HL-60 (cell line): ENCODE measurements around the gene HCRT.

Experiments used
- DNase-seq, 2 experiments: peaks; one replicate each; pipeline ENCODE4 v3.0.0-alpha.2; 2010 to 2020; ENCODE audit warnings: low read depth in 1 of 2, low spot score in 1 of 2
- H3K27ac ChIP-seq: fragments of 250-450 bp; sonication (Bioruptor Pico); replicated peaks from 2 replicates; pipeline ENCODE4 v1.5.1; 2020; ENCODE audit warnings: mild to moderate bottlenecking, moderate library complexity
- H3K27me3 ChIP-seq: fragments of 250-450 bp; sonication (Bioruptor Pico); 2 replicates; pipeline ENCODE4 v1.5.1; 2021; ENCODE audit warnings: mild to moderate bottlenecking, moderate library complexity; ENCODE audit not compliant: insufficient read depth, poor library complexity, severe bottlenecking
- H3K4me3 ChIP-seq: replicated peaks from 2 replicates; pipeline ENCODE4 v1.5.1; 2011; ENCODE audit warnings: mild to moderate bottlenecking, control low read depth, low read length; ENCODE audit not compliant: insufficient read depth
- CTCF ChIP-seq: IDR thresholded peaks from one replicate; pipeline ENCODE4 v1.5.1; 2011; ENCODE audit warnings: low read length, control low read depth, inconsistent platforms; ENCODE audit not compliant: insufficient read depth
- GABPA ChIP-seq: IDR thresholded peaks from 2 replicates; pipeline ENCODE4 v1.6.1; 2012; ENCODE audit warnings: low read depth
- POLR2AphosphoS5 ChIP-seq: IDR thresholded peaks from 2 replicates; pipeline ENCODE4 v1.6.1; 2012; ENCODE audit warnings: low read depth
- REST ChIP-seq: IDR thresholded peaks from 2 replicates; pipeline ENCODE4 v1.6.1; 2012; ENCODE audit warnings: low read depth; ENCODE audit not compliant: insufficient replicate concordance
- SPI1 ChIP-seq: IDR thresholded peaks from 2 replicates; pipeline ENCODE4 v1.6.1; 2012; ENCODE audit warnings: low read depth, mild to moderate bottlenecking, borderline replicate concordance

Gene HCRT

GRCh38 chr17:42193216-42193968, 8.1 kb upstream of the HCRT start:
- TF ChIP-seq POLR2AphosphoS5 (no peak), REST (no peak), GABPA (no peak)
- no peaks in the 10 kb centered on the region for H3K27me3 ChIP-seq
- no peak for DNase-seq
- peak overlapping the region; percentile 83 for H3K27ac ChIP-seq
- peak overlapping the region; percentile 67 for H3K4me3 ChIP-seq

GRCh38 chr17:42192189-42193126, 7.2 kb upstream of the HCRT start:
- H3K27me3 ChIP-seq = no peaks in the 10 kb centered on the region
- DNase-seq = no peak
- TF ChIP-seq CTCF (no peak), REST (no peak), SPI1 (no peak), GABPA (no peak), POLR2AphosphoS5 (no peak)
- no peak overlapping the region for H3K27ac ChIP-seq
- H3K4me3 ChIP-seq = no peak overlapping the region

- no peak for DNase-seq
- Histone ChIP-seq H3K4me3 (no peak overlapping the region), H3K27me3 (no peaks in the 10 kb centered on the region), H3K27ac (no peak overlapping the region)
- no peak for TF ChIP-seq REST
- no peak for TF ChIP-seq POLR2AphosphoS5
- no peak for TF ChIP-seq GABPA
- no peak for TF ChIP-seq CTCF
- TF ChIP-seq SPI1 = no peak
Observed at GRCh38 chr17:42191275-42191608, 6.0 kb upstream of the HCRT start.
